Ascending aorta (tissue), 2 donors: ENCODE results near the gene ACER1. TPM values are rescaled to one million over a fixed set of nuclear protein-coding genes. Genes with fewer than 3 reads are reported as not detected.

Experiments
- DNase-seq, 2 donors: peaks; one replicate each; pipeline ENCODE4 v3.0.0-alpha.2; 2019; ENCODE audit warnings: low spot score in 2 of 2
- H3K27ac ChIP-seq, 2 donors: fragments of 200-600 bp; sonication (generic); one replicate each; pipeline ENCODE4 v1.5.1; 2016 to 2017; ENCODE audit warnings: mild to moderate bottlenecking in 1 of 2
- H3K27me3 ChIP-seq: fragments of 200-600 bp; sonication (generic); one replicate; pipeline ENCODE4 v1.5.1; 2017
- H3K36me3 ChIP-seq, 2 donors: fragments of 200-600 bp; sonication (generic); one replicate each; pipeline ENCODE4 v1.5.1; 2016
- H3K4me1 ChIP-seq, 2 donors: fragments of 200-600 bp; sonication (generic); one replicate each; pipeline ENCODE4 v1.5.1; 2016 to 2017; ENCODE audit warnings: mild to moderate bottlenecking in 1 of 2
- H3K4me3 ChIP-seq, 2 donors: fragments of 200-600 bp; sonication (generic); one replicate each; pipeline ENCODE4 v1.5.1; 2016 to 2017; ENCODE audit warnings: mild to moderate bottlenecking in 1 of 2
- H3K9me3 ChIP-seq, 2 donors: fragments of 200-600 bp; sonication (generic); one replicate each; pipeline ENCODE4 v1.5.1; 2016
- intact Hi-C: fragments of 100-400 bp; cut with DNase I; formaldehyde crosslinking; loops from one replicate; pipeline ENCODE4 v1.15.1; 2023
- total RNA-seq: library from RNA; depleted of rRNA; stranded (reverse); fragments of >200 nt; gene quantifications from one replicate; pipeline ENCODE4 v1.1.0, GENCODE V29; 2016
- TF ChIP-seq, protein P1 (sequence below), 3 experiments: fragments of 200-600 bp in 2 of 3; fragments of 450-650 bp in 1 of 3; sonication (generic) in 2 of 3; IDR thresholded peaks; one replicate each; pipeline ENCODE4 v1.5.1; 2016 to 2019; ENCODE audit warnings: antibody characterized with exemption in 3 of 3, mild to moderate bottlenecking in 1 of 3, moderate library complexity in 1 of 3

ACER1 gene
- total RNA-seq, 1 donor from 2014 or later = not detected

DNA sequence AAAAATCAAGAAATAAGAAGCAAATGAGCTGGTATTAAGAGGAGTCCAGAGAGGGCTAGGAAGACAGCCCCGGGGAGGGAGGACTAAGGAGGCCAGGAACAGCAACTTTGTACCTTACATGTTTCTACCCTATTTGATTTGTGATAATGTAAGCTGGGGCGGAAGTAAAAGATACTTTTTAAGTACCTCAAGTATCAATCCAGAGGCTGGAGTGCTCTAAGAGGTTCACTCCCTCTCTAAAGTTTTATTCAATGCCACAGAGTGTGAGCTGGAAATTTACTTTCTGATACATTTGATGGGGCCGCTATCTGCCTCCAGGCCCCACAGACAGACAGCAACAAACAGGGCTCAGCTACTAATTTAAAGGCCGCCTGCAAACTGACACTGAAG, 65.0 kb downstream of the ACER1 start:
- H3K27me3 ChIP-seq = no peaks in the 10 kb centered on the region
- H3K4me3 ChIP-seq = no peak overlapping the region
- H3K4me1 ChIP-seq = peaks cover 10 to 24% of the 10 kb centered on the region in 2 donors
- DNase-seq = no peak
- TF ChIP-seq, protein P1, sequence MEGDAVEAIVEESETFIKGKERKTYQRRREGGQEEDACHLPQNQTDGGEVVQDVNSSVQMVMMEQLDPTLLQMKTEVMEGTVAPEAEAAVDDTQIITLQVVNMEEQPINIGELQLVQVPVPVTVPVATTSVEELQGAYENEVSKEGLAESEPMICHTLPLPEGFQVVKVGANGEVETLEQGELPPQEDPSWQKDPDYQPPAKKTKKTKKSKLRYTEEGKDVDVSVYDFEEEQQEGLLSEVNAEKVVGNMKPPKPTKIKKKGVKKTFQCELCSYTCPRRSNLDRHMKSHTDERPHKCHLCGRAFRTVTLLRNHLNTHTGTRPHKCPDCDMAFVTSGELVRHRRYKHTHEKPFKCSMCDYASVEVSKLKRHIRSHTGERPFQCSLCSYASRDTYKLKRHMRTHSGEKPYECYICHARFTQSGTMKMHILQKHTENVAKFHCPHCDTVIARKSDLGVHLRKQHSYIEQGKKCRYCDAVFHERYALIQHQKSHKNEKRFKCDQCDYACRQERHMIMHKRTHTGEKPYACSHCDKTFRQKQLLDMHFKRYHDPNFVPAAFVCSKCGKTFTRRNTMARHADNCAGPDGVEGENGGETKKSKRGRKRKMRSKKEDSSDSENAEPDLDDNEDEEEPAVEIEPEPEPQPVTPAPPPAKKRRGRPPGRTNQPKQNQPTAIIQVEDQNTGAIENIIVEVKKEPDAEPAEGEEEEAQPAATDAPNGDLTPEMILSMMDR (IDR thresholded peaks at IDR 0.05) = no peak
- H3K9me3 ChIP-seq = no peaks in the 10 kb centered on the region
- intact Hi-C loops = no loop called here
- H3K36me3 ChIP-seq = peaks cover 21 to 39% of the 10 kb centered on the region in 2 donors
- H3K27ac ChIP-seq = no peak overlapping the region

DNA sequence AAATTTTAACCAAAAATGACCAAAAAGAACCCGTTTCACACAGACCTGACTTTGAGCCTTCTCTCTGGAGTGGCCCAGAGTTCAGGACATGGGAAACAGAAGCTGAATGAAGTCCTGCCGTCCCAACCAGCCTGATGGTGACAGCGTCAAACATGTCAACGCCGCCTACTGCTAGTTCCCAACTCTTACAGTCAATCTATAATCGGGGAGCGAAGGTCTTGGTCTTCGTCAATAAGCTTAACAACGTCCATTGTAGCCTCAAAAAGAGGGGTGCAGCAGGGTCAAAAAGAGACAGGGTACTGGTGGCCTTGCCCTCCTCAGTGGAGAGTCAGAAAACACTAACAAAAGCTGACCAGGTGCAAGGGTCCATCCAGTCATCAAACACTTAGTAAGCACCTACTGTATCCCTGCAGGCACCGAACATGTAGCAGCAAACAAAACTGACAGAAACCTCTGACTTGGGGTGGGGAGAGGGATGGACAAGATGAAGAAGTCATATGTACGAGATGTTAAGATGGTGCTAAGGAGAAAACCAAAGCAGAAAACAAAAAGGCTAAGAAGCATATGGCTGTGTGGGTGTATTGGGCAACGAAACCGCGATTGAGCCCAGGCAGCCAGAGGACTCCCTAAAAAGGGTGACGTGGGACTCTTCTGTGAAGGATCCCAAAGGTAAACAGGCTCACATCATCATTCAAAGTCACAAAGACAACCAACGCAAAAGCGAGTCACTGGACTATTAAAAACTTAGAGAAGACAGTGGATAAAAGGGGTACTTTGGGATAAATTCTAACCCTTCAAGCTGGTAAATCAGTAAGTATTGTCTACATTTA, 65.6 kb downstream of the ACER1 start:
- TF ChIP-seq, protein P1 (IDR thresholded peaks at IDR 0.05) = no peak
- Histone ChIP-seq H3K4me3 (no peak overlapping the region), H3K27ac (no peak overlapping the region), H3K9me3 (no peaks in the 10 kb centered on the region), H3K36me3 (peaks cover 24 to 39% of the 10 kb centered on the region in 2 donors), H3K27me3 (no peaks in the 10 kb centered on the region), H3K4me1 (peaks cover 5 to 18% of the 10 kb centered on the region in 2 donors)
- DNase-seq = no peak
- intact Hi-C loops = no loop called here

DNA sequence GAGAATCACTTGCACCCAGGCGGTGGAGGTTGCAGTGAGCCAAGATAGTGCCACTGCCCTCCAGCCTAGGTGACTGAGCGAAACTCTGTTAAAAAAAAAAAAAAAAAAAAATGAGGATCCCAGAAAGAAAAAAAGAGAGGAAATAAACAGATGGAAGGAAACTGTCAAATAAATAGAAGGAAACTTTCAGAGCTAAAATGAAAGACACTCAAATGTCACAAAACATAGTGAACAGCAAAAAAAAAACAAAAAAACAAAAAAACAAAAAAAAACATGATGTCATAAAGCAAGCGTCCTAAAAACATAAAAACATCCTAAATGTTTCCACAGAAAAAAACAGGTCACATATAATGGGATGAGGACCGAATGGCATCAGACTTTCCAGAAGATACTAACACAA, 68.6 kb downstream of the ACER1 start:
- no peak overlapping the region for H3K4me3 ChIP-seq
- TF ChIP-seq, protein P1 (IDR thresholded peaks at IDR 0.05) = no peak
- peaks cover 35 to 45% of the 10 kb centered on the region in 2 donors for H3K36me3 ChIP-seq
- H3K27me3 ChIP-seq = no peaks in the 10 kb centered on the region
- H3K4me1 ChIP-seq = peaks cover 0 to 4% of the 10 kb centered on the region in 2 donors
- DNase-seq = no peak
- no peaks in the 10 kb centered on the region for H3K9me3 ChIP-seq
- intact Hi-C loops = no loop called here
- H3K27ac ChIP-seq = no peak overlapping the region

DNA sequence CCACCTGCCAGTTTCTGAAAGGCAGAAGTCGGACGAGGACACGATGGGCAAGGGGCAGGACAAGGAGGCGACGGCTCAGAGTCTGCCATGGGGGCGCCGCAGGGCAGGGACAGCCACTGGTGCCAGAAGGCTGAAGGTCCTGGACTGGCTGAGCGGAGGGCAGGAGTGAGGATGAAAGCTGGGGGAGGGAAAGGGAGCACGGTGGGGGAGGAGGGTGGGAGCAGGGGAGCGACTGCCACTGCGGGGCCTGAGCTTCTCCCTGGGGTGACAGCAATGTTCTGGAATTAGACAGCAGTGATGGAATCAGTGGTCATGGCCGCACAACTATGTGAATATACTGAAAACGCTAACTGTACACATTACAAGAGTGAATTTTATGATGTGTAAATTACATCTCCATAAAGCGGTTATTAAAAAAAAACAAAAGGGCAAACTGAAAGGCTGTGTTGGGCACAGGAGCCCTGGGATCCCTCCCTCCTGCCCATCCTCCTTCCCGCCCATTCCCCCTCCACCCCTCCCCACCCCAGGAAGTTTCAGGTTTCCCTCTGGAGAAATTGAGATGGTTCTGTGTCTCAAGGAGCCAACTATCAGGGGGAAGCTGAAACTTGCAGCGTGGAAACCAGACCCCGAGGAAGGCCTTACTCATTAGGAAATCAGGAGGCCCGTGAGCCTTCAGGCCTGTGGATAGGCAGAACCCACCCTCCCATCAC, 69.5 kb downstream of the ACER1 start:
- Histone ChIP-seq H3K4me3 (no peak overlapping the region), H3K36me3 (peaks cover 28 to 35% of the 10 kb centered on the region in 2 donors), H3K9me3 (no peaks in the 10 kb centered on the region), H3K4me1 (peaks cover 6 to 8% of the 10 kb centered on the region in 2 donors), H3K27ac (no peak overlapping the region), H3K27me3 (no peaks in the 10 kb centered on the region)
- DNase-seq = no peak
- TF ChIP-seq, protein P1 (IDR thresholded peaks at IDR 0.05) = no peak
- intact Hi-C loops = no loop called here

DNA sequence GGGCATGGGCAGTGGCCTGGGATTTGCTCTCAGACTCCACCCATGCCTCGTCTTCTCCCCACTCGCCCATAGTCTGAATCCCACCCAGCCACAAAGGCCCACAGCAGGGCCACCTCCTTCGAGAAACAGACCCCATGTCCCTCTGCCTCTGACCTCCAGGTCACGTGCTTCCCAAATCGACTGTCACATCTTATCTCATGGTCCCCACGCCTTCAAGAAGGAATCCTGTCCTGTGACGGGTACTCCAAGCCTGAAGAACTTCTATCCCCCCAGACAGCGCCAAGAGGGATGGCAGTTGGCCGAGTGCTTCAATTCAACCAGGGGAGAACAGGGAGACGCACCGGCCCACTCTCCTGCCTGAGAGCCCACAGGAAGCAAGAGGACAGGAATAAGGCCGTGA, 70.1 kb downstream of the ACER1 start:
- Histone ChIP-seq H3K9me3 (no peaks in the 10 kb centered on the region), H3K36me3 (peaks cover 24 to 30% of the 10 kb centered on the region in 2 donors), H3K4me3 (no peak overlapping the region), H3K27me3 (no peaks in the 10 kb centered on the region), H3K27ac (no peak overlapping the region), H3K4me1 (peaks cover 6 to 8% of the 10 kb centered on the region in 2 donors)
- TF ChIP-seq, protein P1 (IDR thresholded peaks at IDR 0.05) = no peak
- no peak for DNase-seq
- intact Hi-C loops = no loop called here
